ENCODE measurements around the gene LITAF.

GRCh38 chr16:11497851-11498289 is 88.8 kb downstream of the LITAF start:
- no peak for TF ChIP-seq CTCF (IDR thresholded peaks at IDR 0.05)
- no peak for TF ChIP-seq POLR2AphosphoS5 (IDR thresholded peaks at IDR 0.05; ENCODE audit: low read depth, low read length)
- TF ChIP-seq MXI1 (IDR thresholded peaks at IDR 0.05; ENCODE audit: low read depth, low read length) = no peak

Measured in SK-N-SH (cell line).